Measurements from ENCODE around the gene PPM1E. TPM values are rescaled to one million over a fixed set of nuclear protein-coding genes. Genes with fewer than 3 reads are reported as not detected.
A peak's percentile ranks its signal among the peaks of the same experiment; 100 is the strongest.

The PPM1E gene
- total and polyA plus RNA-seq, 2 of the 4 experiments (the other 2 are of a cell fraction): under 0.01 to 0.05 TPM

DNA sequence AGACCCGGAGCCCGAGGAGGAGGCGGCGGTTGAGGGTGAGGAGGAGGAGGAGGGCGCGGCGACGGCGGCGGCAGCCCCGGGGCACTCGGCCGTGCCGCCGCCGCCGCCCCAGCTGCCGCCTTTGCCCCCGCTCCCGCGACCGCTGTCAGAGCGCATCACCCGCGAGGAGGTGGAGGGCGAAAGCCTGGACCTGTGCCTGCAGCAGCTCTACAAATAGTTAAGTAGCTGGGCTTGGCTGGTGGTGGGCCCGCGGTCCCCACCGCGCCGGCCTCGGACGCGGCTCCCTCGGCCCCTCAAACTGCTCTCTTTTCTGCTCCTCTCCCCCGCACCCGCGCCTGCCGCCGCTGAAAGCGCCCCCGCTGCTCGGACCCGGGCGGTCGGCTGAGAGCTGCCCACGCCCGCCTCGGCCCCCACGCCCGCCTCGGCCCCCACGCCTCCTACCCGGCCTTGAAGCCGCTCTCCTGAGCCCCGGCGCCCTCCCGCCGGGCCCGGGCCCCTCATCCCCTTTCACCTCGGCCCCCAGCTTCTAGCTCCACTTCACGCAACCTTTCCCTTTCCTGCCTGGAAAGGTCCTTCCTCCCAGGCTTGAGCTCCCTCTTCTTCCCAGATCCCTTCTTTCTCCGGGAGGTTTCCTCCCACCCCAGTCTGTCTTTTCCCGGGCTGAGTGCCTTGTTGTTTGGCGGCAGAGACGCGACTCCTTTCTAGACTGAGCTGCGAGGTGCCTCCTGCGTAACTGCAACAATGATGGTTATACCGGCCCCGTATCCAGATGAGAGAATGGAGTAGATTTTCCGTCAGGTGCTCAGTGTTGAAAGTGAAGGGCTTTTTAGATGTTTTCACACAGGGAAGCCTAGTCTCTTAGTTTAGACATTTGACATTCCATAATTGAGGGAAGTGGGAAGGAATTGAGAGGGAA lies 850 bp downstream of the PPM1E start:
- Histone ChIP-seq H3K4me3 (ENCODE audit: insufficient read depth, low read depth, low read length) (peak overlapping the region; percentile 52), H3K79me1 (ENCODE audit: low read depth in 1 of 2, low read length in 2 of 2) (no peaks in the 10 kb centered on the region), H3K18ac (ENCODE audit: low read depth, low read length) (no peak overlapping the region), H3K36me3 (ENCODE audit: control insufficient read depth, insufficient read depth, low read length) (no peaks in the 10 kb centered on the region), H4K8ac (ENCODE audit: low read depth in 2 of 2, low read length in 2 of 2) (no peak overlapping the region), H3K14ac (replicated peaks; ENCODE audit: low read depth, low read length) (no peak overlapping the region), H2BK120ac (ENCODE audit: low read depth, low read length) (no peak overlapping the region), H3K4ac (ENCODE audit: low read depth, low read length) (no peak overlapping the region), H4K5ac (ENCODE audit: low read depth, low read length) (no peak overlapping the region), H2AK5ac (ENCODE audit: low read depth, low read length) (no peak overlapping the region), H3K56ac (ENCODE audit: extremely low read depth, insufficient read depth, low read length) (no peak overlapping the region), H3K9me1 (ENCODE audit: insufficient read depth, low read length) (no peaks in the 10 kb centered on the region), H3K9me3 (ENCODE audit: control insufficient read depth, insufficient read depth, low read length) (no peaks in the 10 kb centered on the region), H4K20me1 (ENCODE audit: insufficient read depth, low read length) (no peaks in the 10 kb centered on the region), H3K4me2 (ENCODE audit: low read depth, low read length) (peak overlapping the region; percentile 81), H2BK15ac (ENCODE audit: low read depth, low read length) (no peak overlapping the region), H3K4me1 (ENCODE audit: control insufficient read depth, insufficient read depth, low read length) (no peaks in the 10 kb centered on the region), H3K27ac (ENCODE audit: insufficient read depth, low read length) (no peak overlapping the region), H3K9ac (ENCODE audit: low read depth, low read length) (no peak overlapping the region; the same call in 1 of the 2 replicates), H2AFZ (replicated peaks; ENCODE audit: low read length, poor library complexity) (peak overlapping the region; percentile 70), H3K27me3 (ENCODE audit: control insufficient read depth, insufficient read depth, low read length) (peaks cover 37% of the 10 kb centered on the region), H4K91ac (ENCODE audit: insufficient read depth, low read depth, low read length) (no peak overlapping the region), H2BK5ac (ENCODE audit: low read depth, low read length, poor library complexity, severe bottlenecking) (no peak overlapping the region), H2AK9ac (replicated peaks; ENCODE audit: low read depth, low read length, poor library complexity) (no peak overlapping the region), H2BK20ac (ENCODE audit: low read depth, low read length) (no peak overlapping the region), H3K23ac (ENCODE audit: low read depth, low read length) (peak overlapping the region; percentile 54; the same call in 1 of the 2 replicates)
- intact Hi-C loops (cut with micrococcal nuclease) (no loop called here), in situ Hi-C loops (cut with MboI; ENCODE audit: low sequenced_read_pairs) (no loop called here), dilution Hi-C loops (cut with HindIII; ENCODE audit: low sequenced_read_pairs, unreplicated experiment) (no loop called here)
- CTCF ChIA-PET: no interaction called here
- BruUV-seq (replicated peaks): no TSS peak
- ATAC-seq (ENCODE audit: low read depth): peak; percentile 39
- POLR2A ChIA-PET (ENCODE audit: unreplicated experiment): no interaction called here
- DNase-seq: no peak
- 0% methylated on average over 12 of the region's 72 CpGs; no CpG with 5 or more reads in 1 of the 2 experiments for WGBS, 2 experiments (ENCODE audit: extremely low coverage in 2 of 2, insufficient read length in 1 of 2)
- TF ChIP-seq RCOR1 (IDR thresholded peaks at IDR 0.05; ENCODE audit: insufficient replicate concordance, low read length) (no peak), CTCF (conservative IDR thresholded peaks at IDR 0.05; ENCODE audit: low read depth, low read length) (no peak), BHLHE40 (IDR thresholded peaks at IDR 0.05; ENCODE audit: low read depth, low read length) (no peak), MAZ (IDR thresholded peaks at IDR 0.05; ENCODE audit: borderline replicate concordance, low read depth, low read length) (no peak), FOS (IDR thresholded peaks at IDR 0.05; ENCODE audit: low read depth, low read length) (no peak), USF2 (IDR thresholded peaks at IDR 0.05; ENCODE audit: low read depth, low read length) (no peak), MXI1 (IDR thresholded peaks at IDR 0.05; ENCODE audit: borderline replicate concordance, low read depth, low read length) (no peak), MAFK (IDR thresholded peaks at IDR 0.05; ENCODE audit: low read depth, low read length) (no peak)

Data from IMR-90 (cell line).